Cerebellar nuclear complex (tissue), 1 donor: Measurements from ENCODE around the gene LEFTY1.

Experiments
- DNase-seq, 2 experiments: peaks; one replicate each; lab custom pipeline; 2025; lab: John Stamatoyannopoulos, UW

LEFTY1 gene

GRCh38 chr1:225915538-225915991 lies 26.6 kb upstream of the LEFTY1 start:
- no peak for DNase-seq

GRCh38 chr1:225914947-225915346 lies 26.0 kb upstream of the LEFTY1 start:
- no peak for DNase-seq

- no peak for DNase-seq
Observed at GRCh38 chr1:225914391-225914790, 25.4 kb upstream of the LEFTY1 start.

- DNase-seq: no peak
Observed at GRCh38 chr1:225911191-225912130, 22.5 kb upstream of the LEFTY1 start.

- no peak for DNase-seq
Observed at GRCh38 chr1:225909477-225909876, 20.5 kb upstream of the LEFTY1 start.

- DNase-seq: no peak
Observed at GRCh38 chr1:225908773-225909172, 19.8 kb upstream of the LEFTY1 start.

- DNase-seq: no peak
Observed at GRCh38 chr1:225908013-225908640, 19.2 kb upstream of the LEFTY1 start.

GRCh38 chr1:225907341-225907740 lies 18.4 kb upstream of the LEFTY1 start:
- DNase-seq: no peak

GRCh38 chr1:225906467-225906866 lies 17.5 kb upstream of the LEFTY1 start:
- no peak for DNase-seq

- DNase-seq: no peak
Observed at GRCh38 chr1:225903623-225904022, 14.7 kb upstream of the LEFTY1 start.

GRCh38 chr1:225899044-225899925 lies 10.3 kb upstream of the LEFTY1 start:
- DNase-seq: no peak

- DNase-seq: no peak
Observed at GRCh38 chr1:225897595-225898514, 8.9 kb upstream of the LEFTY1 start.

GRCh38 chr1:225896937-225897549 lies 8.1 kb upstream of the LEFTY1 start:
- no peak for DNase-seq

GRCh38 chr1:225896494-225896893 lies 7.5 kb upstream of the LEFTY1 start:
- DNase-seq: no peak

GRCh38 chr1:225892307-225892706 lies 3.4 kb upstream of the LEFTY1 start:
- no peak for DNase-seq

- DNase-seq: no peak
Observed at GRCh38 chr1:225891229-225891972, 2.5 kb upstream of the LEFTY1 start.

- DNase-seq: no peak
Observed at GRCh38 chr1:225890346-225891228, 1.6 kb upstream of the LEFTY1 start.

- DNase-seq: no peak
Observed at GRCh38 chr1:225889743-225890142, 797 bp upstream of the LEFTY1 start.
